ENCODE results near the gene MCTP1.

GRCh38 chr5:94658272-94658671 lies 626.6 kb downstream of the MCTP1 start:
- TF ChIP-seq MAX (IDR thresholded peaks at IDR 0.05) (no peak), EP300 (IDR thresholded peaks at IDR 0.05; ENCODE audit: borderline replicate concordance) (no peak), REST (IDR thresholded peaks at IDR 0.05; ENCODE audit: low read depth) (no peak), TAF1 (IDR thresholded peaks at IDR 0.05; ENCODE audit: low read depth) (no peak), YY1 (IDR thresholded peaks at IDR 0.05; ENCODE audit: low read depth) (no peak), NFIC (IDR thresholded peaks at IDR 0.05) (no peak), USF1 (IDR thresholded peaks at IDR 0.05) (no peak), ZBTB7A (IDR thresholded peaks at IDR 0.05; ENCODE audit: low read depth) (no peak), CREB1 (IDR thresholded peaks at IDR 0.05; ENCODE audit: low read depth) (no peak), TCF12 (IDR thresholded peaks at IDR 0.05; ENCODE audit: low read depth) (no peak), CEBPB (IDR thresholded peaks at IDR 0.05) (no peak), RAD21 (IDR thresholded peaks at IDR 0.05; ENCODE audit: low read depth) (no peak), FOXM1 (IDR thresholded peaks at IDR 0.05; ENCODE audit: borderline replicate concordance, low read depth) (no peak), TEAD4 (IDR thresholded peaks at IDR 0.05) (no peak)
